ENCODE results near the gene C12orf42.

C12orf42 gene

GRCh38 chr12:103495469-103496456 lies at the start of gene C12orf42:
TSS of gene C12orf42 (minus strand) at chr12:103495968. CDS start at chr12:103478426, 17,542 bp downstream.
- DNase-seq, result peak; percentile 2

DNA sequence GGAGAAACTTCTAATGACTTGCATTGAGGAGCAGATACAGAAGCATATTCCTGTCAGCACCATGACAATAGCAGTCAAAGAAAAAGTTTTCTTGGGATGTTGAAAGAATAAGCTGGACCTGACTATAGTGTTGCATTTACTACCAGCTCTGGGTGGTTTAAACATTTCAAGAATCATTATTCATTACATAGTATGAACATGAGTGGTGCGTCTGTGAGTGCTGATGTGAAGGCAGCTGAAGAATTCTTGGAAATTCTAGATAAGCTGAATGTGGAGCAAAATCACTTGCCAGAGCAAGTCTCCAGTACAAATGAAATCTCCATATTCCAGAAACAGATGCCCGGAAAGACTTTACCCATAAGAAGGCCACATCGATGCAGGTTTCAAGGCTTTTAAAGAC lies 46.3 kb upstream of the C12orf42 start:
- DNase-seq, result no peak

DNA sequence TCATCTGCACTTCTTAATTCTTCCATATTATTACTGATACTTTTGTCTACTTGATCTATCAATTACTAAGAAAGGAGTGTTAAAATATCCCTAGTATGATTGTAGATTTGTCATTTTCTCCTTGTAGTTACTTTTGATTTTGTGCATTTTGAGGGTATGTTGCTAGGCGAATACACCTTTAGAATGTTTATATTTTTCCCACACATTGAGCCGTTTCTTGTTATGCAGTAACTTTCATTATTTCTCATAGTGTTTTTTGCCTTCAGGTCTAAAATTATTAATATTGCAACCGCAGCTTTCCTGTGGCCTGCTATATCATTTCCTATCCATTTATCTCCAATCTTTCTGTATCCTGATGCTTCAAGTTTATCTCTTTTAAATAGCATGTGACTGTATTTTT lies 44.6 kb upstream of the C12orf42 start:
- no peak for DNase-seq

DNA sequence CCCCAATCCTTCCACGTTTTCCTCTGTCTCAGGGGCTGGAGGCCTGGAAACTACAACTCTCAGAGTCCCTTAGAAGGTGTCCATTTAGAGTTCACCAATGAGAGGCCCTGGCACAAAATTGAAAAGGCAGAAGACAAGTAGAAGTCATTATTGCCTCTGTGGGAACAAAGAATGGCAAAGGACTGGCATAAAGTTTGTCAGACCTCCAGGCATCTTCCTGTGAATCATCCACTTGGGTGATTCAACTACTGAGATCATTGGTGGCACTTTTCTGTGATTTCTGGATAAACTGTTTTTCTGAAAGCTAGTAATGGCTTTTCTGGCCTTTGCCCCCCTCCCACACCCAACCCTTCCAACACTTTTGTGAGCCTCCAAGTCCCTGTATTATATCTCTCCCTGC lies 42.6 kb upstream of the C12orf42 start:
- no peak for DNase-seq

DNA sequence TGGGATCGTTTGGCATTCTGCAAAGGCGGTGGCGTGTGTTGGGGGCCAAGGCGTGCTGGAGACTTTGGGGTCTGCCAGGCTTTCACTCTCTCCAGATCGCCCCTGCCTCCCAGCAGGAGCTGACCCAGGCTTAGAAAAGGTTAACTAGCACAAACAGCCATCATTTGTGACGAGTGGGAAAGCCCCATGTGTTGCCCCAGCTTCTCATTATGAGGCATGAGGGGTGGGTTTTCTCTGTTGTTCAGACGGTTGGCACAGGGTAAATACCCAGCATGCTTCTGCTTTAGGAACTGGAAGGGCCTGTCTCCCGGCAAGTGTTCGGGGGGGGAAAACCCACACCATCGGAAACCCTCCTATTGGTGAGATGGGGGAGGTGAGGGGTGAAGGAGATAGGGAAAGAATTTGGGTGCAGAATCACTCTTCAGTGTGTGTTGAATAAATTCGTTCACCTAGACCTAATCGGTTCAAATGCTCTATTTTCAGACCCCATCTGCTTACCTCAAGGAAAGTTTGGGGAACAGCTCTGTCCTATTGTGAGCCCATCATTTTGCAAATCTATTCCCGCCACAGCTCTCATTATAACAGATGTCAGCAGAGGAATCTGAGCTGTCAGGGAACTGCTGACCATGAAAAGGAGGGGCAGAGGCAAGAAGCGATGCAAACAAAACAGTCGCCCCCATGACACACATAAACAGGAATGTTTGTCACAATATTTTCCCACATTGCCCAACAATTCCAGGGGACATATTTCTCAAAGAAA lies 34.7 kb upstream of the C12orf42 start:
- no peak for DNase-seq

DNA sequence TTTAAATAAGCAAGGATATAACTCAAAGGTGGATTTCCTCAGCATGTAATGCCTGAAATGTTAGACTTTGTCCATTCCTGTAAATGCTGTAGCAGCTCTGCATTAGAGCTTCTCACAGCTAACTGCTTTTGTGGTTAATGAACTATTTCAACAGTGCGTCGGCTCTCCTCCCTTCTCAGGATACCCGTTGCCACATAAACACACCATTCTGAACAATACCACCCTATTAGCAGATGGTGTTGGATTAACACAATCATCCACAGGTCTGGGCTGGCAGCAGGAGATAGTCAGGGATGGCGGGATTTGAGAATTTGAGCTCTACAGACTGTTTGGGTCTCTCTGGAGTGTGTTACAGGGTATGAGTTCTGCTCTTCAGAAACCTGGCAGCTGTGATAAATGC lies 33.5 kb upstream of the C12orf42 start:
- DNase-seq, result no peak

GRCh38 chr12:103524238-103524875 lies 28.6 kb upstream of the C12orf42 start:
- DNase-seq, result no peak

DNA sequence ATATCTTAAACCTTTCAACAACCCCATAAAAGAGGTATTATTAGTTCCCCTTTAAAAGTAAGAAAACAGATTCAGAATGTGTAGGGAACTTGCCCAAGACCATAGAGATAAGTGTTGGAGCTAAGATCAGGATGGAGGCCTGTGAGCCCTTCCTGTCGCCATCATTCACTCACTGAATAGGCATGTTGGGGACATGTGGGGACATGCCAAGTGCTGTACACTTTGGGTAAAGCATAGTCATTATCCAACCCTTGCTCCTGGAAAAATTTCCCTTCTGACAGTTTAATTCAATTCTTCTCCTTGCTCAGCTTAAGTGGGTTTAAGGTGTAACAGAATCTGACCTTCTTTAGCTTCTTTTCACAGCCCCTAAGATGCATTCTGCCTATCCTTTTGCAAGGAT lies 28.0 kb upstream of the C12orf42 start:
- no peak for DNase-seq

DNA sequence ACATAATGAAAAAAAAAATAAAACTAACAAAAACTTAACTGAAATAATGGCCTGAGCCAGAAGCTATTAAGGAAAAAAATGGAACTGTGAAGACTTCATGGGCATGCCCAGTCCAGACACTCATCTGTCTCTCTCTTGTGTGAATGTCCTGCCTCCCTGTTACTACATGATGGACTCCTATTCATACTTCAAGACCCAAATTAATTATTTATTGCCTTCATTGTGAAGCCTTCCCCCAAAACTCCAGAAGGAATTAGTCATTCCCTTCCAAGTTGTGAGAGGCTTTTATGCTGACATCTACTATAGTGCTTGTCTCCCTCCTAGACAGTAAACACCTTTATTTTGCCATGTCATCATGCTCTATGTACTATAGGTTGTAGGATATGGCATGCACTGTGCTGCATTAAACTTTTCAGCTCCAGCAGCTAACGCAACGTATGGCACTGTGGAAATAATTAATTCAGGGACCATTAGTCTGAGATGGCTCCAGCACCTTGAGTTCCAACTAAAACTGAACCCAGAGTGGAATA lies 25.0 kb upstream of the C12orf42 start:
- no peak for DNase-seq

- DNase-seq, result no peak
These were observed 23.9 kb upstream of the C12orf42 start for GRCh38 chr12:103519632-103520031.

DNA sequence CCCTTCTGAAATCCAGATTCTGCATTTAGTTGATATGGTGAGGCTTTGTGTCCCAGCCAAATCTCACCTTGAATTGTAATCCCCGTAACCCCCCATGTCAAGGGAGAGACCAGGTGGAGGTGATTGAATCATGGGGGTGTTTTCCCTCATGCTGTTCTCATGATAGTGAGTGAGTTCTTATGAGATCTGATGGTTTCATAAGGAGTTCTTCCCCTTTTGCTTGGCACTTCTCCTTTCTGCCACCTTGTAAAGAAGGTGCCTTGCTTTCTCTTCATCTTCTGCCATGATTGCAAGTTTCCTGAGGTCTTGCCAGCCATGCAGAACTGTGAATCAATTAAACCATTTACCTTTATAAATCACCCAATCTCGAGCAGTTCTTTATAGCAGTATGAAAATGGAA lies 23.1 kb upstream of the C12orf42 start:
- no peak for DNase-seq

DNA sequence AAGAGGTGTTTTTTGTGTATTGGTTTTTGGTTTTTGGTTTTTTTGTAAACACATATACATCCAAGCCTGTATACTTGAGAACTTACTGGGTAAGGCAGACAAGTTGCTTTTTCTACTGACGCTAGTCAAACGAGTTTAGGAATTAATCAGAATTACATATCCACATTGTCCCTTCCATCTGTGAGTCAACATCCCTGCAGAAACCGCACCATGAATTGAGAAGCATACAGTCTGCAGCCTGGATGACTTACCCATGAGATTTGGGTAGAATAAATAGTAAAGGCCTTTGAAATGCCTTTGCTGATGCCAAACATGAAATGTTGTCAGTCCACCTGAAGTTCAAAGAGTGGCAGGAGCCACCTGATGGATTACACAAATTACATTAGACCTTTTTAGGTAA lies 21.4 kb upstream of the C12orf42 start:
- DNase-seq, result no peak

GRCh38 chr12:103515341-103515740 lies 19.6 kb upstream of the C12orf42 start:
- no peak for DNase-seq

DNA sequence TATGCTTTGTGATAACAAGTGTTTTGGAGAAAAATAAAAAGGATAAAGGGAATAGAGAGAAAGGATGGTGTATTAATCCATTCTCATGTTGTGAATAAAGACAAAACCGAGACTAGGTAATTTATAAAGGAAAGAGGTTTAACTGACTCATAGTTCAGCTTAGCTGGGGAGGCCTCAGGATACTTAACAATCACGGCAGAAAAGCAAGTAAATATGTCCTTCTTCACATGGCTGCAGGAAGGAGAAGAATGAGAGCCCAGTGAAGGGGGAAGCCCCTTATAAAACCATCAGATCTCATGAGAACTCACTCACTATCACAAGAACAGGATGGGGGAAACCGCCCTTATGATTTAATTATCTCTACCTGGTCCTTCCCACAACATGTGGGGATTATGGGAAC lies 18.1 kb upstream of the C12orf42 start:
- no peak for DNase-seq

DNA sequence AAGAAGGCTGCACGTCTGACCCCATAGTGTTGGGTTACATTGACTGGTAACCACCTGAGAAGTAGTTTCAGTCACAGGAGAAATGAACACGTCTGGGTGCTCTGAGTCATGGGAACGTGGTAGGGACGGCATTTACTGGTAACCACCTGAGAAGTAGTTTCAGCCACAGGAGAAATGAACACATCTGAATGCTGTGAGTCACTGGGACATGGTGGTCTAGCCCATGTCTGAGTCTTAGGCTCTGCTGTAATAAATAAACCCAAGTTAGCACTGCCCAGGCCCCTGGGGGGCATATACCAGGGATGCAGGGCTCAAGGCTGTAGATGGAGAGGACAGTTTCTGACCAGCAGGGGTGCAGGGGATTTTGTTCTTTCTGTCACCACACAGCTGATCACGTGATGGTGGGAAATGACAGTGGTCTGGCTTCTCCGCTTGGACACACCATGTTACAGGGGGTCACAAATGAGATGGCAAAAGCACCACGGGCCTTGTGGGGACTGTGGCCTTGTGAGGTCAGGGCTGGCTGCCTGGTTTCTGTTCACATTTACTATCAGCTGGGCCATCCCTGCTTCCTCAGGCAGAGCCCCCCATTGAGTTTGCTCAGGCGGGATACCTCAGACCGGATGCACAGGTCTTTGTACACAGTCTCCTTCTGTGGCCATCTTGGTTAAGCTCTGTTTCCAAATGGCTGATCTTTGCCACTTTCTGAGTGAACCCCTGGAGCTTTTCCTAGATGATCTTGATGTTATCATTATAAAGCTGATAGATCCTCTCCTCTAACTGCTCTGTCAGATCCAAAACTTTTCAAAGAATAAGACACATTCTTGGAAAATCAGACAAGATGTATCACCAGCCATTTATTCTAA lies 9.8 kb upstream of the C12orf42 start:
- DNase-seq, result no peak

- no peak for DNase-seq
These were observed 8.8 kb upstream of the C12orf42 start for GRCh38 chr12:103504606-103505005.

DNA sequence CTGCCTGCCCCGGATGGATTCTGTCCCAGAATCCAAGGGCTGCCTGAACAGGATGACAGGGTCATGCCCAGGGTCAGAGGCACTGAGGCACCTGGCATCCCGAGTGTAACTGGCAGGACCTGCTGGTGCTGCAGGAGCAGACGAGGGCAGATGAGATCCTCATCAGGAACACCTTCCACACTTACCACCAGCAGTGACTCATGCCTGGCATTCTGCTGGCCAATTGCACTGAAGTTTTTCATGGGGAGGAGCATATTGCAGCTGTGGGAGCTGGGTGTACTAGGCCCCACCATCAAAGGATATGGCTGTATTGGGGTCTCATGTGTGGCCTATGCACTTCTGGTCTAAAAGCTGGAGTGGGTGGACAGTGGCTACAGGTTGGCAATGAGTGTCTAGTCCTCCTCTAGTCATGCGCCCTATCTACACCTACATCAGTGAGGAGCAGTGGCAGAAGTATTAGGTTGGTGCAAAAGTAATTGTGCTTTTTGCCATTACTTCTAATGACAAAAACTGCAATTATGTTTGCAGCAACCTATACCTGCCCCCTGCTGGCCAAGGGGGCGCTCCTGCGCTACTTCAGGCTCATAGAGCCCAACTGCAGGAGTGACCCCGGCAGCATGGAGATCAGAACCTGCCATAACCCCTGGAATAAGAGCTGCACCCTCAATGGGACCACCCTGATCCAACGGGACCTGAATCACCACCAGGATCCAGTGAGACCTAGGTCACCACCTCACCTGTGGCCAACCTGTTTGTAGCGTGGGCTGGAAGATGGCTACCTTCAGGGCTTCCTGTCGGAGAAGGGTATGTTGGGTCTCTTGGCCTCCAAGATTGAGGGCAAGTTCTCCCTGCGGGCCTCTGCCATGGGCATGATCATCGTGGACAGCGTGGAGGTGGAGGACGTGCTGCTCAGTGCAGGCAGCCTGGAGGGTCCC lies 8.0 kb upstream of the C12orf42 start:
- DNase-seq, result no peak

DNA sequence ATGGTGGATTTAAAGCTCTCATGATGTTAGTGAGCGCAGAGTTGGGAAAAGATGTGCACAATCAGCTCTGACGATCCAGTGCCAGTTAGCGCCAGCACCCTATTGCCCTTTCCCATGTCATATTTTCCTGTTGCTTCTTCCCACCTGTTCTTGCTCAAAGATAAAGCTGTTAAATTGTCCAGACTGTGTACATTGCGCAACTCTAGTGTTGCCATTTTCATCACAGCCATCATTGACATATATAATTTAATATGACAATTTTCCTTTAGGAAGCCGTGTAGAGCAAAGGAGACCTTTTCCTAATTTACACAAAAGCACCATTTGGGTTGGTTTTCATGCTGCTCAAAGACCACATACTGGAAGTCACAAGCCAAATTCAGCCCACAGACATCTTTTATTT lies 5.7 kb upstream of the C12orf42 start:
- DNase-seq, result no peak

- no peak for DNase-seq
These were observed 3.8 kb upstream of the C12orf42 start for GRCh38 chr12:103499571-103499970.

- DNase-seq, result no peak
These were observed 3.2 kb upstream of the C12orf42 start for GRCh38 chr12:103498990-103499389.
